ENCODE data around the gene COQ8A. TPM values are rescaled to one million over a fixed set of nuclear protein-coding genes. Genes with fewer than 3 reads are reported as not detected.
"Not testable (repeated sequence)": the region's sequence is repeated elsewhere in the genome, so short reads cannot be mapped to it uniquely, and the experiment has no call there.

The COQ8A gene
- total RNA-seq, 2 donors from 2014 or later, result 30.7 to 37.3 TPM

DNA sequence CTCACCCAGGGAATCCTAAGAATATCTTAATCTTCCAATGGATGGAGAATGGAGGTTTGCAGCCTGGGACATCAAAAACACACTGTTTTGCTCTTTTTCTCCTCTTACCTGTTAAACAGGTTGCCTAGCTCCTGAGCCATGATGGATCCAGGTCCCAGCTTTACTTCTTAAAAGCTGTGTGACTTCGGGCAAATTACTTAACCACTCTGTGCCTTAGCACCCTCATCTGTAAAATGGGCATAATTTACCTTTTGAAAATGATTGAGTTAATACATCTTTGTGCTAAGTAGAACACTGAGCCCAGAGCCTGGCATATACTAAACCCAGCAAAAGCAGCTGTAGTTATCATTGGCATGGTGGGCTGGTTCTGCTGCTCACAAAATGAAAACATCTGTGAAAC, 10.2 kb downstream of the COQ8A start:
- Mint-ChIP-seq H3K4me1 (peaks cover 20% of the 10 kb centered on the region), H3K27me3 (no peaks in the 10 kb centered on the region)

GRCh38 chr1:226950871-226951270, 10.8 kb downstream of the COQ8A start:
- H3K27me3 Mint-ChIP-seq, result no peaks in the 10 kb centered on the region
- no peak for DNase-seq
- H3K36me3 Mint-ChIP-seq (ENCODE audit: low read depth), result no peaks in the 10 kb centered on the region
- no peaks in the 10 kb centered on the region for H3K9me3 ChIP-seq (ENCODE audit: control insufficient read depth, low read length, poor library complexity, severe bottlenecking)
- peaks cover 20% of the 10 kb centered on the region for H3K4me1 Mint-ChIP-seq
- ATAC-seq, result no peak
- no peak overlapping the region for H3K27ac Mint-ChIP-seq
- no peak overlapping the region for H3K4me3 Mint-ChIP-seq

More for the DNA sequence above, 10.2 kb downstream of the COQ8A start:
- Mint-ChIP-seq H3K36me3 (ENCODE audit: low read depth) (no peaks in the 10 kb centered on the region), H3K4me3 (no peak overlapping the region), H3K27ac (no peak overlapping the region)
- no peaks in the 10 kb centered on the region for H3K9me3 ChIP-seq (ENCODE audit: control insufficient read depth, low read length, poor library complexity, severe bottlenecking)
- DNase-seq (no peak), ATAC-seq (no peak)

- Mint-ChIP-seq H3K27ac (no peak overlapping the region), H3K36me3 (ENCODE audit: low read depth) (no peaks in the 10 kb centered on the region), H3K4me3 (no peak overlapping the region), H3K27me3 (no peaks in the 10 kb centered on the region), H3K4me1 (peaks cover 20% of the 10 kb centered on the region)
- no peak for DNase-seq
- ATAC-seq, result no peak
- no peaks in the 10 kb centered on the region for H3K9me3 ChIP-seq (ENCODE audit: control insufficient read depth, low read length, poor library complexity, severe bottlenecking)
Observed at GRCh38 chr1:226951286-226952117, 11.4 kb downstream of the COQ8A start.

- ATAC-seq (no peak), DNase-seq (no peak)
- no peaks in the 10 kb centered on the region for H3K9me3 ChIP-seq (ENCODE audit: control insufficient read depth, low read length, poor library complexity, severe bottlenecking)
- Mint-ChIP-seq H3K27ac (no peak overlapping the region), H3K36me3 (ENCODE audit: low read depth) (no peaks in the 10 kb centered on the region), H3K4me3 (no peak overlapping the region), H3K4me1 (peaks cover 20% of the 10 kb centered on the region), H3K27me3 (no peaks in the 10 kb centered on the region)
Observed at GRCh38 chr1:226952118-226952441, 12.0 kb downstream of the COQ8A start.

DNA sequence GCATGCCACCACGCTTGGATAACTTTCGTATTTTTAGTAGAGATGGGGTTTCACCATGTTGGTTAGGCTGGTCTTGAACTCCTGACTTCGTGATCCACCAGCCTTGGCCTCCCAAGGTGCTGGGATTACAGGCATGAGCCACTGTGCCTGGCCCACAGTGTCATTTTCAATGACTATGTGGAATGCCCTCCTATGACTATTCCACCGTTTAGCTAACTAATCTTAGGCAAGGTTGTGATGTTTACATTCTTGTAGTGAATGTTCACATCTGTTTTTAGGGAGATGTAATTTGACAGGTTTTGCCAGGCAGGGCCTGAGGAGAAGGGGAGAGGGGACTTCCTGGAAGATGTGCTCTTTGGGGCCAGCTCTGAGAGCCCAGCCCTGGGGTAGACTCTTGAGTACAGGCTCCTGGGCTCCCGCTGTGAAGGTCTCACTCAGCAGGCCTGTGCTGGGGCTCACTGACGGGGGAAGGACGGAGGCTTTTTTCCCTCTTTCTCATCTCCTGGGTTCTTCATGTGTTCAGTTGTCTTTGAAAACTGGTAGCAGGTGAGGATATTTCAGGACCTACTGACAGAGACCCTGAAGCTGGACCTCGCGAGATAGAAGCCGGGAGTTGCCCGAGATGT, 13.2 kb downstream of the COQ8A start:
- H3K9me3 ChIP-seq (ENCODE audit: control insufficient read depth, low read length, poor library complexity, severe bottlenecking), result no peaks in the 10 kb centered on the region
- H3K27me3 Mint-ChIP-seq, result no peaks in the 10 kb centered on the region
- no peak overlapping the region for H3K4me3 Mint-ChIP-seq
- DNase-seq, result no peak
- ATAC-seq, result no peak
- H3K27ac Mint-ChIP-seq, result no peak overlapping the region
- peaks cover 24% of the 10 kb centered on the region for H3K4me1 Mint-ChIP-seq
- H3K36me3 Mint-ChIP-seq (ENCODE audit: low read depth), result no peaks in the 10 kb centered on the region

- H3K4me3 Mint-ChIP-seq, result no peak overlapping the region
- ATAC-seq (no peak), DNase-seq (no peak)
- H3K27ac Mint-ChIP-seq, result no peak overlapping the region
- H3K4me1 Mint-ChIP-seq, result peaks cover 29% of the 10 kb centered on the region
- no peaks in the 10 kb centered on the region for H3K36me3 Mint-ChIP-seq (ENCODE audit: low read depth)
- no peaks in the 10 kb centered on the region for H3K9me3 ChIP-seq (ENCODE audit: control insufficient read depth, low read length, poor library complexity, severe bottlenecking)
- no peaks in the 10 kb centered on the region for H3K27me3 Mint-ChIP-seq
Observed at GRCh38 chr1:226954337-226954736, 14.2 kb downstream of the COQ8A start.

DNA sequence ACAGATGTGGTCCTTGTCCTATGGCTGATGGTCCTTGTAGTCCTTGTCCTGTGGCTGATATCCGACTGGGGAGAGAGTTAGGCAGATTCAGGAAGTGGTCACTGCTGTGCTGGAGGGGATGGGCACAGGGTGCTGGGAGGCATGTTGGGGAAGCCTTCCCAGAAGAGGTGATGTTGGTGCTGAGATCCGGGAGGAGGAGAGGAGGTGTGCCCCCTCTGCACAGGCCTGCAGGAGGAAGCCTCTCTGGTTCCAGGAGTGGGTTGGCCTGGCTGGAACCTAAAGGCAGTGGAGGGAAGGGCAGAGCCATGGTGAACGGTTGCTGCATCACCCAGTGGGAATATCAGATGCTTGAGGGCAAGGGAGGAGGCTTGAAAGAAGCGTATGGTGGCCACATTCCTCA, 14.7 kb downstream of the COQ8A start:
- DNase-seq (no peak), ATAC-seq (no peak)

DNA sequence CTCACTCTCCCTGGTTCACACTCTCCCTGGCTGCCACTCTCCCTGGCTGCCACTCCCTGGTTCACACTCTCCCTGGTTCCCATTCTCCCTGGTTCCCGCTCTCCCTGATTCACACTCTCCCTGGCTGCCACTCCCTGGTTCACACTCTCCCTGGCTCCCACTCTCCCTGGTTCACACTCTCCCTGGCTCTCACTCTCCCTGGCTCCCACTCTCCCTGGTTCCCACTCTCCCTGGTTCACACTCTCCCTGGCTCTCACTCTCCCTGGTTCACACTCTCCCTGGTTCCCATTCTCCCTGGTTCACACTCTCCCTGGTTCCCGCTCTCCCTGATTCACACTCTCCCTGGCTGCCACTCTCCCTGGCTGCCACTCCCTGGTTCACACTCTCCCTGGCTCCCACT, 15.8 kb downstream of the COQ8A start:
- H3K27me3 Mint-ChIP-seq; H3K4me3 Mint-ChIP-seq; H3K36me3 Mint-ChIP-seq (ENCODE audit: low read depth); ATAC-seq; H3K9me3 ChIP-seq (ENCODE audit: control insufficient read depth, low read length, poor library complexity, severe bottlenecking); H3K27ac Mint-ChIP-seq; DNase-seq: not testable (repeated sequence)
- peaks cover 30% of the 10 kb centered on the region for H3K4me1 Mint-ChIP-seq

More for the DNA sequence above, 14.7 kb downstream of the COQ8A start:
- Mint-ChIP-seq H3K4me3 (no peak overlapping the region), H3K27ac (no peak overlapping the region), H3K4me1 (peaks cover 32% of the 10 kb centered on the region), H3K27me3 (no peaks in the 10 kb centered on the region), H3K36me3 (ENCODE audit: low read depth) (no peaks in the 10 kb centered on the region)
- H3K9me3 ChIP-seq (ENCODE audit: control insufficient read depth, low read length, poor library complexity, severe bottlenecking), result no peaks in the 10 kb centered on the region

DNA sequence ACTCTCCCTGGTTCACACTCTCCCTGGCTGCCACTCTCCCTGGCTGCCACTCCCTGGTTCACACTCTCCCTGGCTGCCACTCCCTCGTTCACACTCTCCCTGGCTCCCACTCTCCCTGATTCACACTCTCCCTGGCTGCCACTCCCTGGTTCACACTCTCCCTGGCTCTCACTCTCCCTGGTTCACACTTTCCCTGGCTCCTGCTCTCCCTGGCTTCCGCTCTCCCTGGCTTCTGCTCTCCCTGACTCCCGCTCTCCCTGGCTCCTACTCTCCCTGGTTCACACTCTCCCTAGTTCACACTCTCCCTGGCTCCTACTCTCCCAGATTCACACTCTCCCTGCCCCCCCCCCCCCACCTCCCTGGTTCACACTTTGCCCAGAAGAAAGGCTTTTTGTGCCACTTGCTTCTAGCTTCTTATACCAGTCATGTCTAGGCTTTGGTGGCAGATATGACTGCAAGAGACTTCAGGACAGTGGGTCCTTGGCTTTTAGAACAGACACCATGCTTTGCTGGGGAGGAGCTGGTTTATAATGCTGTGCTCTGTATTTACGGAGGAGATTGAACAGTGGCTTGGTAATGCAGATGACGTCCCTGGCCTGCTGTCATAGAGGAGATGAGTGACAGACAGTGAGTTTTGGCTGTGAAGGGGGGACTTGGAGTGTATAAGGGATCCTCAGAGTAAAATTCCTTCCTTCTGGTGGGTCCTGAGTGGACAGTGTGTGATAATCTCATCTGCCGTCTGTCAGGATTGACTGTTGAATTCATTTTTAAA, 17.0 kb downstream of the COQ8A start:
- Mint-ChIP-seq H3K27ac (no peak overlapping the region), H3K4me3 (no peak overlapping the region), H3K27me3 (no peaks in the 10 kb centered on the region), H3K36me3 (ENCODE audit: low read depth) (no peaks in the 10 kb centered on the region), H3K4me1 (peaks cover 25% of the 10 kb centered on the region)
- no peaks in the 10 kb centered on the region for H3K9me3 ChIP-seq (ENCODE audit: control insufficient read depth, low read length, poor library complexity, severe bottlenecking)
- ATAC-seq, result no peak
- no peak for DNase-seq

GRCh38 chr1:226957714-226958113, 17.6 kb downstream of the COQ8A start:
- H3K4me3 Mint-ChIP-seq, result no peak overlapping the region
- DNase-seq (no peak), ATAC-seq (no peak)
- no peaks in the 10 kb centered on the region for H3K9me3 ChIP-seq (ENCODE audit: control insufficient read depth, low read length, poor library complexity, severe bottlenecking)
- no peaks in the 10 kb centered on the region for H3K36me3 Mint-ChIP-seq (ENCODE audit: low read depth)
- H3K27ac Mint-ChIP-seq, result no peak overlapping the region
- peaks cover 25% of the 10 kb centered on the region for H3K4me1 Mint-ChIP-seq
- no peaks in the 10 kb centered on the region for H3K27me3 Mint-ChIP-seq

DNA sequence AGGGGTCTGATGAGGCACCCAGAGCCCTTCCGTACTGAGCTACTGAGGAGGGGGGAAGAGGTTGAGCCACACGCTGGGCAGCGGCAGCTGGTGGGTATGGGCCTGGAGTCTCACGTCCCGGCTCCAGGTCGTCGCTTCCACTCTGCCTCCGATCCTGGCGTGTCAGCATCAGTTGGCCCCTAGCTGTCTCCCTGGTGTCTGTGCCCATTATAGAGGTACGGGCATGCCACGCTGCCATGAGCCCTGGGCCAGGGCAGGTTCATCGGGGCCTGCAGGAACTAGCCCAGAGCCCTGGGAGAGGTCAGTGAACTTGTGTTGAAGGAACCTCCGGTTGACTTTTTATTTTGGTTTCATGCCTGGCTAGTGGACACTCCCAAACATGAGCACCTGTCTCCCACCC, 18.2 kb downstream of the COQ8A start:
- DNase-seq, result no peak
- Mint-ChIP-seq H3K36me3 (ENCODE audit: low read depth) (no peaks in the 10 kb centered on the region), H3K4me3 (no peak overlapping the region), H3K27ac (no peak overlapping the region), H3K4me1 (peaks cover 26% of the 10 kb centered on the region), H3K27me3 (no peaks in the 10 kb centered on the region)
- H3K9me3 ChIP-seq (ENCODE audit: control insufficient read depth, low read length, poor library complexity, severe bottlenecking), result no peaks in the 10 kb centered on the region
- ATAC-seq, result no peak

GRCh38 chr1:226960256-226960655, 20.2 kb downstream of the COQ8A start:
- no peak overlapping the region for H3K4me3 Mint-ChIP-seq
- H3K9me3 ChIP-seq (ENCODE audit: control insufficient read depth, low read length, poor library complexity, severe bottlenecking), result no peaks in the 10 kb centered on the region
- H3K27ac Mint-ChIP-seq, result no peak overlapping the region
- ATAC-seq (no peak), DNase-seq (no peak)
- H3K27me3 Mint-ChIP-seq, result no peaks in the 10 kb centered on the region
- peaks cover 27% of the 10 kb centered on the region for H3K4me1 Mint-ChIP-seq
- H3K36me3 Mint-ChIP-seq (ENCODE audit: low read depth), result no peaks in the 10 kb centered on the region

DNA sequence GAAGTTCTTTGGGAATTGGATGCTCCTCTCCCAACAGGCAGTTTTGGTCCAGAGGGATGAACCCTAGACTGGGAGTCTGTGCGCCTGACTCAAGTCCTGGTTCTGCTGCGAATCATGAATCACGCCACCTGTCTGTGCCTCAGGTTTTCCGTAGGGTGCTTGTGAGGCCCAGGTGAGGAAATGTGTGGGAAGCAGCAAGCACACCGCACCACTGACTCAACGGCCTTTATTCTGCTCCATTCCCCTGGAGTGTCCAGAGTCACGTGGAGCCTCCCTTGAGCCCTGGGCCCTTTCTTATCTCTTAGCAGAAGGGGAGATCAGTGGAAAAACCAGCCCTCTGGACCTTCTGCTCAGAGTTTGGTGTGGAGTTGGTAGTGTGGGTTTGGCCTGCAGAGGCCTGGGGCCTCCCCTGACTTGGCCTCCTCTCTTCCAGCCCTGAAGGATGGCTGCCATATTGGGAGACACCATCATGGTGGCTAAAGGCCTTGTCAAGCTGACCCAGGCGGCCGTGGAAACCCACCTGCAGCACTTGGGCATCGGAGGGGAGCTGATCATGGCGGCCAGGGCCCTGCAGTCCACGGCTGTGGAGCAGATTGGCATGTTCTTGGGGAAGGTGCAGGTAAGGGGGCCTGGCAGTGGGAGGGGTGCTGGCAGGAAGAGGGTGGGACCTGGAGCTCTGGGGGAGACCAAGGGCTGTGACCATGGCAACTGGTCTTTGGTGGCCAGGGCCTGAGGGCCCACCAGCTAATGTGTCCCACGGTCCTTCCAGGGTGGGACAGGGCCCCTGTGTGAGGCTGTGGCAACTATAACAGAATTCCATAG, 21.1 kb downstream of the COQ8A start:
- H3K9me3 ChIP-seq (ENCODE audit: control insufficient read depth, low read length, poor library complexity, severe bottlenecking), result no peaks in the 10 kb centered on the region
- Mint-ChIP-seq H3K4me3 (no peak overlapping the region), H3K27me3 (no peaks in the 10 kb centered on the region), H3K27ac (no peak overlapping the region), H3K36me3 (ENCODE audit: low read depth) (no peaks in the 10 kb centered on the region), H3K4me1 (peaks cover 28% of the 10 kb centered on the region)
- no peak for ATAC-seq
- DNase-seq, result no peak

Measured in T-helper 17 cell (primary cell).